Measurements from ENCODE around the gene HASPIN.

DNA sequence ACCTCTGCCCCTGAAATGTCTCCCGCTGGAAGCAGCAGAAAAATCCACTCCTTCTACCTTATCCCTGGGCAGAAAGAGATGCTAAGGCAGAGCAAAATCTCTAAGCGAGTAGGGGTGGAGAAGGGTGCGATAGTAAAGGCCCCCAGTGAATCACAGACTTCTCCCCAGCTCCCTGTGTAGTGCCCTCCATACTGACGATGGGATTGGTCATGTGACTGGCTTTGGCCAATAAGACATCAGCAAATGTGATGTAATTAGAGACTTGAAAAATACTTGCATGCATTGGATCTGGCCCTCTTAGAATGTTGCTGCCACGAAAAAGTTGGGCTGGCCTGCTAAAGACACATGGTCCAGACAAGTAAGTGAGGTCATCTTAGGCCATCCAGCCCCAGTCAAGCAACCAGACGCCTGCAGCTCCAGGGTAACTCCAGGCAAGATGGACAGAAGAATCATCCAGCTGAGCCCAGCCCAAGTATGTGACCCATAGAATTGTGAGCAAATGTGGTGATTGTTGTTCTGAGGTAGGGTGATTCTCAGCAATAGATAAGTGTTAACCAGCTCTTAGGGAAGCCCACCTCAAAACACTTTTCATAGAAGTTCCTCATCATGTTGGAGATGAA is 36.0 kb downstream of the HASPIN start:
- TF ChIP-seq, protein P1, sequence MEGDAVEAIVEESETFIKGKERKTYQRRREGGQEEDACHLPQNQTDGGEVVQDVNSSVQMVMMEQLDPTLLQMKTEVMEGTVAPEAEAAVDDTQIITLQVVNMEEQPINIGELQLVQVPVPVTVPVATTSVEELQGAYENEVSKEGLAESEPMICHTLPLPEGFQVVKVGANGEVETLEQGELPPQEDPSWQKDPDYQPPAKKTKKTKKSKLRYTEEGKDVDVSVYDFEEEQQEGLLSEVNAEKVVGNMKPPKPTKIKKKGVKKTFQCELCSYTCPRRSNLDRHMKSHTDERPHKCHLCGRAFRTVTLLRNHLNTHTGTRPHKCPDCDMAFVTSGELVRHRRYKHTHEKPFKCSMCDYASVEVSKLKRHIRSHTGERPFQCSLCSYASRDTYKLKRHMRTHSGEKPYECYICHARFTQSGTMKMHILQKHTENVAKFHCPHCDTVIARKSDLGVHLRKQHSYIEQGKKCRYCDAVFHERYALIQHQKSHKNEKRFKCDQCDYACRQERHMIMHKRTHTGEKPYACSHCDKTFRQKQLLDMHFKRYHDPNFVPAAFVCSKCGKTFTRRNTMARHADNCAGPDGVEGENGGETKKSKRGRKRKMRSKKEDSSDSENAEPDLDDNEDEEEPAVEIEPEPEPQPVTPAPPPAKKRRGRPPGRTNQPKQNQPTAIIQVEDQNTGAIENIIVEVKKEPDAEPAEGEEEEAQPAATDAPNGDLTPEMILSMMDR (IDR thresholded peaks at IDR 0.05 in 8 of 11, conservative IDR thresholded peaks at IDR 0.05 in 3 of 11), result no peak
- no peak for TF ChIP-seq POLR2AphosphoS5 (IDR thresholded peaks at IDR 0.05)
- no peak for TF ChIP-seq POLR2A (IDR thresholded peaks at IDR 0.05)

Data from spleen (tissue), 7 donors.